Sigmoid colon (tissue), 7 donors: ENCODE results near the gene CHCHD10. TPM values are rescaled to one million over a fixed set of nuclear protein-coding genes. Genes with fewer than 3 reads are reported as not detected.

ENCODE experiments used
- DNase-seq: peaks from one replicate; pipeline ENCODE4 v3.0.0-alpha.2; 2019
- H3K27ac ChIP-seq, 4 donors: fragments of 200-600 bp; sonication (generic); one replicate each; pipeline ENCODE4 v1.5.1; 2016 to 2019; ENCODE audit warnings: mild to moderate bottlenecking in 1 of 4
- H3K27me3 ChIP-seq, 3 donors: fragments of 200-600 bp; sonication (generic); one replicate each; pipeline ENCODE4 v1.5.1; 2019; ENCODE audit warnings: mild to moderate bottlenecking in 1 of 3
- H3K36me3 ChIP-seq, 4 donors: fragments of 200-600 bp; sonication (generic); one replicate each; pipeline ENCODE4 v1.5.1; 2016 to 2019
- H3K4me1 ChIP-seq, 4 donors: fragments of 200-600 bp; sonication (generic); one replicate each; pipeline ENCODE4 v1.5.1; 2017 to 2019
- H3K4me3 ChIP-seq, 4 donors: fragments of 200-600 bp; sonication (generic); one replicate each; pipeline ENCODE4 v1.5.1; 2017 to 2019; ENCODE audit warnings: mild to moderate bottlenecking in 2 of 4, moderate library complexity in 1 of 4
- H3K9me3 ChIP-seq, 4 donors: fragments of 200-600 bp in 3 of 4; sonication (generic) in 3 of 4; one replicate each; pipeline versions ENCODE4 v1.5.1 to v1.6.1; 2013 to 2019
- EP300 ChIP-seq, 4 donors: sonication (generic); formaldehyde crosslinking; IDR thresholded peaks; one replicate each; pipeline ENCODE4 v1.6.1; 2017; ENCODE audit warnings: antibody characterized with exemption in 4 of 4
- POLR2A ChIP-seq, 2 donors: fragments of 450-650 bp; IDR thresholded peaks; one replicate each; pipeline ENCODE4 v1.6.1; 2016; ENCODE audit warnings: antibody characterized with exemption in 2 of 2, mild to moderate bottlenecking in 2 of 2, moderate library complexity in 2 of 2
- POLR2AphosphoS5 ChIP-seq, 4 donors: sonication (generic); formaldehyde crosslinking; IDR thresholded peaks; one replicate each; pipeline ENCODE4 v1.6.1; 2017; ENCODE audit warnings: antibody characterized with exemption in 4 of 4
- WGBS, 2 donors: extraction: QIAGEN DNeasy Blood & Tissue Kit; methylation state at CpG; one replicate each; pipeline ENCODE4 v1.1.7; 2013; 5-methylcytosine and 5-hydroxymethylcytosine counted together
- intact Hi-C: fragments of 100-400 bp; cut with DNase I; formaldehyde crosslinking; loops from one replicate; pipeline ENCODE4 v1.15.1; 2023
- polyA plus RNA-seq, 3 donors: library from polyadenylated mRNA; stranded (reverse); fragments of 200-250 nt; gene quantifications; one replicate each; pipeline ENCODE4 v1.2.3, GENCODE V29; 2013
- total RNA-seq, 4 donors: library from RNA; depleted of rRNA; stranded (reverse); fragments of >200 nt; gene quantifications; one replicate each; pipeline ENCODE4 v1.1.0, GENCODE V29; 2016
- TF ChIP-seq, protein P1 (sequence below), 4 experiments: fragments of 450-650 bp in 3 of 4; fragments of 200-600 bp in 1 of 4; IDR thresholded peaks; one replicate each; pipeline ENCODE4 v1.5.1; 2016 to 2019; ENCODE audit warnings: antibody characterized with exemption in 4 of 4, mild to moderate bottlenecking in 3 of 4, moderate library complexity in 2 of 4
- donor health status: healthy with polysubstance abuse.
- donor health status: Bipolar disorder and iron deficiency.
- donor health status: healthy.

CHCHD10 gene
- total and polyA plus RNA-seq, 7 donors = 5.7 to 336 (median 51.5) TPM

- Histone ChIP-seq H3K27me3 (no peaks in the 10 kb centered on the region), H3K27ac (peak overlapping the region; percentile 88 to 94 (median 90)), H3K36me3 (no peaks in the 10 kb centered on the region), H3K9me3 (no peaks in the 10 kb centered on the region), H3K4me1 (peaks cover 0 to 20% (median 17%) of the 10 kb centered on the region in 4 donors), H3K4me3 (peak overlapping the region; percentile 71 to 80 (median 78))
- TF ChIP-seq, protein P1, sequence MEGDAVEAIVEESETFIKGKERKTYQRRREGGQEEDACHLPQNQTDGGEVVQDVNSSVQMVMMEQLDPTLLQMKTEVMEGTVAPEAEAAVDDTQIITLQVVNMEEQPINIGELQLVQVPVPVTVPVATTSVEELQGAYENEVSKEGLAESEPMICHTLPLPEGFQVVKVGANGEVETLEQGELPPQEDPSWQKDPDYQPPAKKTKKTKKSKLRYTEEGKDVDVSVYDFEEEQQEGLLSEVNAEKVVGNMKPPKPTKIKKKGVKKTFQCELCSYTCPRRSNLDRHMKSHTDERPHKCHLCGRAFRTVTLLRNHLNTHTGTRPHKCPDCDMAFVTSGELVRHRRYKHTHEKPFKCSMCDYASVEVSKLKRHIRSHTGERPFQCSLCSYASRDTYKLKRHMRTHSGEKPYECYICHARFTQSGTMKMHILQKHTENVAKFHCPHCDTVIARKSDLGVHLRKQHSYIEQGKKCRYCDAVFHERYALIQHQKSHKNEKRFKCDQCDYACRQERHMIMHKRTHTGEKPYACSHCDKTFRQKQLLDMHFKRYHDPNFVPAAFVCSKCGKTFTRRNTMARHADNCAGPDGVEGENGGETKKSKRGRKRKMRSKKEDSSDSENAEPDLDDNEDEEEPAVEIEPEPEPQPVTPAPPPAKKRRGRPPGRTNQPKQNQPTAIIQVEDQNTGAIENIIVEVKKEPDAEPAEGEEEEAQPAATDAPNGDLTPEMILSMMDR (IDR thresholded peaks at IDR 0.05) = no peak
- no peak for TF ChIP-seq EP300 (IDR thresholded peaks at IDR 0.05)
- TF ChIP-seq POLR2A (IDR thresholded peaks at IDR 0.05) = no peak
- no peak for TF ChIP-seq POLR2AphosphoS5 (IDR thresholded peaks at IDR 0.05)
- 12 to 18% methylated on average over 22 of the region's 22 CpGs for WGBS, 2 donors
- intact Hi-C loops = loop anchor here (2.0 kb wide), 1 partner anchor 17 kb away; no protein-coding TSS in a partner anchor
- DNase-seq = peak; percentile 77
Measured at GRCh38 chr22:23751441-23751996, 16.3 kb downstream of the CHCHD10 start.

- TF ChIP-seq, protein P1 (IDR thresholded peaks at IDR 0.05) = no peak
- TF ChIP-seq POLR2AphosphoS5 (IDR thresholded peaks at IDR 0.05) = peak; percentile 69 to 91 (median 78)
- peak; percentile 40 to 64 for TF ChIP-seq POLR2A (IDR thresholded peaks at IDR 0.05)
- 1% methylated on average over 78 of the region's 78 CpGs for WGBS, 2 donors
- Histone ChIP-seq H3K9me3 (no peaks in the 10 kb centered on the region), H3K4me1 (peaks cover 0 to 20% (median 17%) of the 10 kb centered on the region in 4 donors), H3K4me3 (peak within 1 kb of the TSS; percentile 71 to 80 (median 78)), H3K27me3 (no peaks in the 10 kb centered on the region), H3K36me3 (no peaks in the 10 kb centered on the region), H3K27ac (peak within 1 kb of the TSS; percentile 88 to 94 (median 90))
- intact Hi-C loops = loop anchor here (2.0 kb wide), 1 partner anchor 18 kb away; no protein-coding TSS in a partner anchor
- DNase-seq = peak; percentile 93
Measured at GRCh38 chr22:23750714-23751440, 16.9 kb downstream of the CHCHD10 start, which contains the start of gene ZNF70. ZNF70 (minus strand) TSS chr22:23751112; CDS start chr22:23745140, 5,972 bp downstream.

DNA sequence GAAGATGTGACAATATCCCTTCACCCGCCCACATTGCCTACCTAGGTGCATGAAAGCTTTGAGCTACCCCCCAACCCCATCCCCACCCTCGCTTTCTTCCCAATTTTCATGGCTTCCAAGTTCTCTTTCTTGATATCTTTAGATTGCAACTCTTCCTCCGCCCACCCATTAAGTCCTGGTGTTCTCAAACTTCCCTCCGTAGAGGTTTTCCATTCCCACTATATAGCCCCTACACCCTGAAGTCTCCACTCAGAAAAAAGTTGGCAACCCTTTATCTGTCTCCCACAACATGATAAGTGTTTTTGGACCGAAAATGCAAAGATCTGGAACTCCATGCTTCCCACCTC is 17.4 kb downstream of the CHCHD10 start:
- intact Hi-C loops = loop anchor here (2.0 kb wide), 1 partner anchor 18 kb away; no protein-coding TSS in a partner anchor
- 37 to 40% methylated on average over 5 of the region's 5 CpGs for WGBS, 2 donors
- no peaks in the 10 kb centered on the region for H3K9me3 ChIP-seq
- H3K4me1 ChIP-seq = peaks cover 0 to 20% (median 17%) of the 10 kb centered on the region in 4 donors
- H3K4me3 ChIP-seq = peak overlapping the region; percentile 71 to 80 (median 78)
- peaks cover 0 to under 1% (median under 1%) of the 10 kb centered on the region in 4 donors for H3K36me3 ChIP-seq
- H3K27me3 ChIP-seq = no peaks in the 10 kb centered on the region
- TF ChIP-seq POLR2AphosphoS5 (IDR thresholded peaks at IDR 0.05) = no peak
- TF ChIP-seq EP300 (IDR thresholded peaks at IDR 0.05) = no peak
- TF ChIP-seq, protein P1 (IDR thresholded peaks at IDR 0.05) = no peak
- no peak for TF ChIP-seq POLR2A (IDR thresholded peaks at IDR 0.05)
- no peak for DNase-seq
- peak overlapping the region; percentile 88 to 94 (median 90) for H3K27ac ChIP-seq

DNA sequence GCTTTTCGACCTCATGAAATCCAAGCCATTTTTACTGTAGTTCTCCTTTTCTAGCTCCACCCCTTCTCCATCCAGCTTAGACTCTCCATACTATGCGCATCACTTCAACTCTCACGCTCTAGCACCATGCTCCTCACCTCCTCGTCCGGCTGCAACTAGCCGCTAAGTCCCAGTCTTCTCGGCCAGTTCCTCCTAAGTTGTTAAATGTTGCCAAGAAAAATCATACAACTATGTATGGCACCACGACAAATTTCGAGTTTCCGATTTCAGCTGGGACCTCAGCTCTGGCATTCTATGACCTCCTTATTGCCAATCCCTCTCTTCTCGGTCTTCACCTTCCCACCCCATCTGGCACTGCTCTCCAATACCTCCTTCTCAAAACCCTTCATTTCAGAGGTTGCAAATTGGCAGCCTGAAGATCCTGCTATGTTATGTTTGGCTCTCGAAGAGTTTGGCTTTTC is 17.9 kb downstream of the CHCHD10 start:
- Histone ChIP-seq H3K4me1 (peaks cover 0 to 20% (median 17%) of the 10 kb centered on the region in 4 donors), H3K27ac (no peak overlapping the region), H3K36me3 (peaks cover 2 to 5% (median 4%) of the 10 kb centered on the region in 4 donors), H3K4me3 (peak overlapping the region in 1 of 4 donors; percentile 79), H3K9me3 (no peaks in the 10 kb centered on the region), H3K27me3 (no peaks in the 10 kb centered on the region)
- no peak for DNase-seq
- 83 to 85% methylated on average over 12 of the region's 12 CpGs for WGBS, 2 donors
- TF ChIP-seq EP300 (IDR thresholded peaks at IDR 0.05) (no peak), POLR2A (IDR thresholded peaks at IDR 0.05) (no peak)
- TF ChIP-seq, protein P1 (IDR thresholded peaks at IDR 0.05) = no peak
- intact Hi-C loops = loop anchor here (2.0 kb wide), 1 partner anchor 19 kb away; no protein-coding TSS in a partner anchor
